ENCODE measurements around the gene SLC28A3. TPM values are rescaled to one million over a fixed set of nuclear protein-coding genes. Genes with fewer than 3 reads are reported as not detected.

The SLC28A3 gene, protein sequence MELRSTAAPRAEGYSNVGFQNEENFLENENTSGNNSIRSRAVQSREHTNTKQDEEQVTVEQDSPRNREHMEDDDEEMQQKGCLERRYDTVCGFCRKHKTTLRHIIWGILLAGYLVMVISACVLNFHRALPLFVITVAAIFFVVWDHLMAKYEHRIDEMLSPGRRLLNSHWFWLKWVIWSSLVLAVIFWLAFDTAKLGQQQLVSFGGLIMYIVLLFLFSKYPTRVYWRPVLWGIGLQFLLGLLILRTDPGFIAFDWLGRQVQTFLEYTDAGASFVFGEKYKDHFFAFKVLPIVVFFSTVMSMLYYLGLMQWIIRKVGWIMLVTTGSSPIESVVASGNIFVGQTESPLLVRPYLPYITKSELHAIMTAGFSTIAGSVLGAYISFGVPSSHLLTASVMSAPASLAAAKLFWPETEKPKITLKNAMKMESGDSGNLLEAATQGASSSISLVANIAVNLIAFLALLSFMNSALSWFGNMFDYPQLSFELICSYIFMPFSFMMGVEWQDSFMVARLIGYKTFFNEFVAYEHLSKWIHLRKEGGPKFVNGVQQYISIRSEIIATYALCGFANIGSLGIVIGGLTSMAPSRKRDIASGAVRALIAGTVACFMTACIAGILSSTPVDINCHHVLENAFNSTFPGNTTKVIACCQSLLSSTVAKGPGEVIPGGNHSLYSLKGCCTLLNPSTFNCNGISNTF
- polyA plus RNA-seq: 0.15 TPM in 1 of 2 replicates, not detected in the other

DNA sequence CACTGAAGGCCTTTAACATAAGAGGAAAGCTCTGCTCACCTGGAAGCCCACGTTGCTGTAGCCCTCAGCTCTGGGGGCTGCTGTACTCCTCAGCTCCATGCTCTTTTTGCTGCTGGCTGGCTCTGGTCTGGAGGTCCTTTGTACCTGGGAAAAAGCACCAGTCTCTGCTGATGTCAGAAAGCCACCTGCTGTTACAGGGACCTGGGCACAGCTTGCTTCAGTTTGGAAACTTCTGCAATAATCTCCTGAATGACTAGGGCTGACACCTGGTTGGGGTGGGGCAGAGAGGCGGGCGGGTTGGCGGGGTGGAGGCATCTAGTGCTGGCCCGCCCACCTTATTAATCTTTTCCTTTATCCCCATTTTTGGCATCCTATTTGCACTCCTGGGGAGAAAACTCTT is at the start of gene SLC28A3:
Gene SLC28A3 (minus strand): TSS at position 224 of the 400 bp plus-strand sequence. CDS start 125 bp downstream, at position 99.

All from Purkinje cell (primary cell).